ENCODE measurements around the gene ACTR5. TPM values are rescaled to one million over a fixed set of nuclear protein-coding genes. Genes with fewer than 3 reads are reported as not detected.

ACTR5 gene
- total RNA-seq, 4 donors from 2014 or later, result 5.8 to 9.8 (median 8.6) TPM

GRCh38 chr20:38725148-38725901 lies 22.9 kb upstream of the ACTR5 start:
- TF ChIP-seq POLR2AphosphoS5 (IDR thresholded peaks at IDR 0.05) (no peak), CTCF (IDR thresholded peaks at IDR 0.05) (no peak), POLR2A (IDR thresholded peaks at IDR 0.05; ENCODE audit: low read depth) (no peak), EP300 (IDR thresholded peaks at IDR 0.05) (no peak)
- Histone ChIP-seq H3K27ac (replicated peaks in 1 of 4) (no peak overlapping the region), H3K4me1 (peaks cover 13 to 70% (median 56%) of the 10 kb centered on the region in 4 donors), H3K4me3 (no peak overlapping the region), H3K27me3 (peaks cover 6 to 100% (median 76%) of the 10 kb centered on the region in 4 donors), H3K36me3 (no peaks in the 10 kb centered on the region), H3K9me3 (no peaks in the 10 kb centered on the region)
- 4% methylated on average over 23 of the region's 35 CpGs for WGBS
- intact Hi-C loops (cut with DNase I), result no loop called here
- no peak for DNase-seq (ENCODE audit: extremely low spot score)

GRCh38 chr20:38725931-38726803 lies 22.1 kb upstream of the ACTR5 start:
- intact Hi-C loops (cut with DNase I), result no loop called here
- 12% methylated on average over 20 of the region's 53 CpGs for WGBS

GRCh38 chr20:38726804-38727606 lies 21.3 kb upstream of the ACTR5 start:
- DNase-seq (ENCODE audit: extremely low spot score), result no peak
- Histone ChIP-seq H3K27ac (replicated peaks in 1 of 4) (no peak overlapping the region), H3K4me1 (peaks cover 27 to 86% (median 72%) of the 10 kb centered on the region in 4 donors), H3K36me3 (no peaks in the 10 kb centered on the region), H3K9me3 (no peaks in the 10 kb centered on the region), H3K27me3 (peaks cover 6 to 100% (median 85%) of the 10 kb centered on the region in 4 donors), H3K4me3 (no peak overlapping the region)
- TF ChIP-seq CTCF (IDR thresholded peaks at IDR 0.05), result no peak
- no peak for TF ChIP-seq POLR2AphosphoS5 (IDR thresholded peaks at IDR 0.05)
- TF ChIP-seq EP300 (IDR thresholded peaks at IDR 0.05), result no peak
- TF ChIP-seq POLR2A (IDR thresholded peaks at IDR 0.05; ENCODE audit: low read depth), result no peak
- WGBS, result 3% methylated on average over 29 of the region's 43 CpGs
- intact Hi-C loops (cut with DNase I), result no loop called here

More at GRCh38 chr20:38725931-38726803, 22.1 kb upstream of the ACTR5 start:
- Histone ChIP-seq H3K4me3 (no peak overlapping the region), H3K4me1 (peaks cover 20 to 78% (median 65%) of the 10 kb centered on the region in 4 donors), H3K27ac (replicated peaks in 1 of 4) (no peak overlapping the region), H3K9me3 (no peaks in the 10 kb centered on the region), H3K36me3 (no peaks in the 10 kb centered on the region), H3K27me3 (peaks cover 6 to 100% (median 83%) of the 10 kb centered on the region in 4 donors)
- TF ChIP-seq POLR2A (IDR thresholded peaks at IDR 0.05; ENCODE audit: low read depth) (no peak), POLR2AphosphoS5 (IDR thresholded peaks at IDR 0.05) (no peak), CTCF (IDR thresholded peaks at IDR 0.05) (no peak), EP300 (IDR thresholded peaks at IDR 0.05) (no peak)
- DNase-seq (ENCODE audit: extremely low spot score), result no peak

- H3K4me3 ChIP-seq, result no peak overlapping the region
- DNase-seq (ENCODE audit: extremely low spot score), result no peak
- intact Hi-C loops (cut with DNase I), result no loop called here
- H3K4me1 ChIP-seq, result peaks cover 27 to 86% (median 72%) of the 10 kb centered on the region in 4 donors
- H3K36me3 ChIP-seq, result no peaks in the 10 kb centered on the region
- no peak for TF ChIP-seq CTCF (IDR thresholded peaks at IDR 0.05)
- TF ChIP-seq POLR2A (IDR thresholded peaks at IDR 0.05; ENCODE audit: low read depth), result no peak
- no peak for TF ChIP-seq EP300 (IDR thresholded peaks at IDR 0.05)
- TF ChIP-seq POLR2AphosphoS5 (IDR thresholded peaks at IDR 0.05), result no peak
- H3K9me3 ChIP-seq, result no peaks in the 10 kb centered on the region
- H3K27me3 ChIP-seq, result peaks cover 6 to 100% (median 86%) of the 10 kb centered on the region in 4 donors
- WGBS, result 14% methylated on average over 18 of the region's 46 CpGs
- H3K27ac ChIP-seq (replicated peaks in 1 of 4), result no peak overlapping the region
These were observed 20.6 kb upstream of the ACTR5 start for GRCh38 chr20:38727607-38728190.

Measured in esophagus muscularis mucosa (tissue), 4 donors.